ENCODE measurements around the gene MB. TPM values are rescaled to one million over a fixed set of nuclear protein-coding genes. Genes with fewer than 3 reads are reported as not detected.

MB gene
- total and polyA plus RNA-seq, 9 of the 15 experiments (the other 6 are each of a cell fraction or from before 2014, with no cell fraction given) = not detected

GRCh38 chr22:35657571-35658312, 40.6 kb upstream of the MB start:
- H3K4me1 ChIP-seq (replicated peaks in 1 of 2; ENCODE audit: control insufficient read depth in 2 of 2, insufficient read depth in 2 of 2, low read length in 2 of 2) = peaks cover 0 to 20% of the 10 kb centered on the region in 2 experiments; a peak in 2 of 5 replicates
- H3K9me1 ChIP-seq (ENCODE audit: control insufficient read depth, insufficient read depth, low read length) = no peaks in the 10 kb centered on the region
- in situ Hi-C loops (cut with MboI) (no loop called here), intact Hi-C loops (cut with micrococcal nuclease) (no loop called here)
- WGBS (ENCODE audit: insufficient coverage, low coverage, missing lambda C conversion rate) = 11% methylated on average over 4 of the region's 5 CpGs
- H3K4me2 ChIP-seq (ENCODE audit: insufficient read depth, low read length) = no peak overlapping the region
- CTCF ChIA-PET (ENCODE audit: low intra/inter-chr PET ratio) = no interaction called here
- no peaks in the 10 kb centered on the region for H3K79me2 ChIP-seq (ENCODE audit: control insufficient read depth, insufficient read depth, low read length)
- no peak overlapping the region for H2AFZ ChIP-seq (ENCODE audit: low read depth, low read length)
- BruUV-seq (replicated peaks) = no TSS peak
- POLR2A ChIA-PET = interaction anchor here (0.5 to 1.8 kb wide), 4 partner anchors 9 to 406 kb away, joined by 3 to 6 read pairs (median 4); partner anchors contain the start of gene APOL6
- no peak overlapping the region for H3K4me3 ChIP-seq
- no peaks in the 10 kb centered on the region for H3K9me3 ChIP-seq (replicated peaks; ENCODE audit: control insufficient read depth, insufficient read depth, low read depth, low read length)
- no peaks in the 10 kb centered on the region for H4K20me1 ChIP-seq (replicated peaks; ENCODE audit: control insufficient read depth, insufficient read depth, low read length)
- no peak overlapping the region for H3K9ac ChIP-seq (ENCODE audit: insufficient read depth in 1 of 2, low read depth in 2 of 2, low read length in 2 of 2)
- ATAC-seq = peak; percentile 80
- H3K27me3 ChIP-seq (ENCODE audit: control insufficient read depth in 2 of 2, insufficient read depth in 2 of 2, low read length in 2 of 2) = no peaks in the 10 kb centered on the region
- FAIRE-seq = no peak
- H3K27ac ChIP-seq (ENCODE audit: extremely low read depth, low read depth, low read length) = no peak overlapping the region
- H3K36me3 ChIP-seq (ENCODE audit: control insufficient read depth, insufficient read depth, low read length) = no peaks in the 10 kb centered on the region
- peak in 1 of 4 experiments; percentile 12 for DNase-seq (ENCODE audit: extremely low read depth in 1 of 4, low spot score in 3 of 4)
- TF ChIP-seq SRSF1 (IDR thresholded peaks at IDR 0.05; ENCODE audit: low read depth, low read length) (no peak), SP2 (IDR thresholded peaks at IDR 0.05; ENCODE audit: extremely low read depth, low read depth, low read length, poor library complexity, severe bottlenecking) (no peak), KDM2B (CRISPR knock-in tag; IDR thresholded peaks at IDR 0.05) (no peak), NCOR1 (IDR thresholded peaks at IDR 0.05) (0 out of 2 replicates have a peak, but pooled peaks have one; percentile 9), CLOCK (CRISPR knock-in tag; IDR thresholded peaks at IDR 0.05; ENCODE audit: borderline replicate concordance) (no peak), RFX1 (IDR thresholded peaks at IDR 0.05) (no peak), ZSCAN32 (CRISPR knock-in tag; IDR thresholded peaks at IDR 0.05) (peak; percentile 81), SMARCB1 (IDR thresholded peaks at IDR 0.05; ENCODE audit: insufficient read length, low read depth) (no peak), THRA (IDR thresholded peaks at IDR 0.05) (no peak), CXXC5 (CRISPR knock-in tag; IDR thresholded peaks at IDR 0.05) (0 out of 2 replicates have a peak, but pooled peaks have one; percentile 27), KLF6 (CRISPR knock-in tag; IDR thresholded peaks at IDR 0.05; ENCODE audit: borderline replicate concordance) (no peak), SOX6 (IDR thresholded peaks at IDR 0.05) (peak; percentile 55; the same call in 1 of the 2 replicates), ZSCAN29 (IDR thresholded peaks at IDR 0.05) (no peak), RFX7 (CRISPR knock-in tag; IDR thresholded peaks at IDR 0.05) (no peak), CEBPG (CRISPR knock-in tag; IDR thresholded peaks at IDR 0.05) (peak; percentile 91), CEBPG (tag; conservative IDR thresholded peaks at IDR 0.05 in 1 of 2, IDR thresholded peaks at IDR 0.05 in 1 of 2) (peak; percentile 80 to 97), JUND (IDR thresholded peaks at IDR 0.05; ENCODE audit: borderline replicate concordance, low read depth, low read length) (peak; percentile 77), JUND (tag; IDR thresholded peaks at IDR 0.05; ENCODE audit: borderline replicate concordance, low read depth, low read length) (peak; percentile 29; the same call in 1 of the 3 replicates), RFX5 (IDR thresholded peaks at IDR 0.05; ENCODE audit: low read depth, low read length) (no peak), ARID1B (IDR thresholded peaks at IDR 0.05) (peak; percentile 78)
